H9 (cell line): ENCODE measurements around the gene BMP3. TPM values are rescaled to one million over a fixed set of nuclear protein-coding genes. Genes with fewer than 3 reads are reported as not detected.

ENCODE experiments used
- DNase-seq: peaks from one replicate; pipeline ENCODE4 v3.0.0-alpha.2; 2017
- H2AFZ ChIP-seq: one replicate; pipeline ENCODE4 v1.6.1; 2013; ENCODE audit warnings: mild to moderate bottlenecking, low read length, control low read depth, moderate library complexity
- H2AK5ac ChIP-seq: 2 replicates; pipeline ENCODE4 v1.6.1; 2013; ENCODE audit warnings: low read length, control low read depth, mixed read lengths; ENCODE audit not compliant: insufficient read length
- H2BK120ac ChIP-seq: one replicate; pipeline ENCODE4 v1.6.1; 2013; ENCODE audit warnings: low read depth, mild to moderate bottlenecking, low read length, control low read depth, inconsistent platforms; ENCODE audit not compliant: poor library complexity, severe bottlenecking
- H2BK12ac ChIP-seq: 2 replicates; pipeline ENCODE4 v1.6.1; 2013; ENCODE audit warnings: low read length, control low read depth, mixed read lengths, low read depth; ENCODE audit not compliant: insufficient read length
- H2BK15ac ChIP-seq: 2 replicates; pipeline ENCODE4 v1.6.1; 2013; ENCODE audit warnings: low read depth, low read length, control low read depth
- H2BK20ac ChIP-seq: one replicate; pipeline ENCODE4 v1.6.1; 2013; ENCODE audit warnings: low read depth, mild to moderate bottlenecking, low read length, control low read depth, inconsistent platforms; ENCODE audit not compliant: poor library complexity, severe bottlenecking
- H2BK5ac ChIP-seq: 2 replicates; pipeline ENCODE4 v1.6.1; 2013; ENCODE audit warnings: low read length, control low read depth, mixed read lengths; ENCODE audit not compliant: insufficient read length
- H3K14ac ChIP-seq: 2 replicates; pipeline ENCODE4 v1.6.1; 2013; ENCODE audit warnings: low read length, control low read depth; ENCODE audit not compliant: insufficient read depth
- H3K18ac ChIP-seq: 2 replicates; pipeline ENCODE4 v1.6.1; 2013; ENCODE audit warnings: low read depth, mild to moderate bottlenecking, mixed read lengths, low read length, control low read depth; ENCODE audit not compliant: insufficient read length
- H3K23ac ChIP-seq: 2 replicates; pipeline ENCODE4 v1.6.1; 2013; ENCODE audit warnings: low read length, control low read depth, mixed read lengths, low read depth; ENCODE audit not compliant: insufficient read length
- H3K23me2 ChIP-seq: 2 replicates; pipeline ENCODE4 v1.6.1; 2013; ENCODE audit warnings: low read depth, mild to moderate bottlenecking, mixed read lengths, low read length, control low read depth; ENCODE audit not compliant: insufficient read length, poor library complexity, severe bottlenecking
- H3K27ac ChIP-seq: 2 replicates; pipeline ENCODE4 v1.5.1; 2013; ENCODE audit warnings: low read length, control low read depth, mixed read lengths, low read depth; ENCODE audit not compliant: insufficient read length
- H3K27me3 ChIP-seq: 2 replicates; pipeline ENCODE4 v1.6.1; 2013; ENCODE audit warnings: low read length, control low read depth, inconsistent platforms; ENCODE audit not compliant: insufficient read depth
- H3K4ac ChIP-seq: 2 replicates; pipeline ENCODE4 v1.6.1; 2013; ENCODE audit warnings: low read depth, mild to moderate bottlenecking, control low read depth, inconsistent platforms, low read length, moderate library complexity
- H3K4me1 ChIP-seq: 2 replicates; pipeline ENCODE4 v1.6.1; 2013; ENCODE audit warnings: low read length, control low read depth, inconsistent platforms; ENCODE audit not compliant: insufficient read depth
- H3K4me2 ChIP-seq: 2 replicates; pipeline ENCODE4 v1.6.1; 2013; ENCODE audit warnings: low read length, control low read depth, mixed read lengths; ENCODE audit not compliant: insufficient read length, insufficient read depth
- H3K56ac ChIP-seq: 2 replicates; pipeline ENCODE4 v1.6.1; 2013; ENCODE audit warnings: low read depth, mild to moderate bottlenecking, mixed read lengths, low read length, control low read depth; ENCODE audit not compliant: insufficient read length
- H3K79me1 ChIP-seq: 2 replicates; pipeline ENCODE4 v1.6.1; 2013; ENCODE audit warnings: low read depth, mild to moderate bottlenecking, moderate library complexity, low read length, control low read depth, inconsistent platforms; ENCODE audit not compliant: insufficient read depth, poor library complexity, severe bottlenecking
- H3K79me2 ChIP-seq: 2 replicates; pipeline ENCODE4 v1.6.1; 2013; ENCODE audit warnings: low read length, control low read depth, inconsistent platforms; ENCODE audit not compliant: insufficient read depth
- H3K9ac ChIP-seq: 2 replicates; pipeline ENCODE4 v1.6.1; 2013; ENCODE audit warnings: low read length, control low read depth, mixed read lengths; ENCODE audit not compliant: insufficient read length; ENCODE audit errors: extremely low read depth
- H3K9me3 ChIP-seq: one replicate; pipeline ENCODE4 v1.6.1; 2013; ENCODE audit warnings: low read depth, low read length, inconsistent platforms; ENCODE audit not compliant: control insufficient read depth
- H3T11ph ChIP-seq: one replicate; pipeline ENCODE4 v1.6.1; 2013; ENCODE audit warnings: mild to moderate bottlenecking, low read length, control low read depth, inconsistent platforms
- H4K20me1 ChIP-seq: one replicate; pipeline ENCODE4 v1.6.1; 2013; ENCODE audit not compliant: control insufficient read depth, insufficient read length, insufficient read depth
- H4K5ac ChIP-seq: 2 replicates; pipeline ENCODE4 v1.6.1; 2013; ENCODE audit warnings: low read depth, mild to moderate bottlenecking, mixed read lengths, low read length, control low read depth; ENCODE audit not compliant: insufficient read length
- H4K8ac ChIP-seq: replicated peaks from 2 replicates; pipeline ENCODE4 v1.6.1; 2013; ENCODE audit warnings: low read length, control low read depth, mixed read lengths, low read depth; ENCODE audit not compliant: insufficient read length
- H4K91ac ChIP-seq: 2 replicates; pipeline ENCODE4 v1.6.1; 2013; ENCODE audit warnings: low read depth, mild to moderate bottlenecking, moderate library complexity, mixed read lengths, low read length, control low read depth; ENCODE audit not compliant: insufficient read length
- H3K27ac Mint-ChIP-seq, 3 experiments: 2 replicates in 2 of 3; 3 replicates in 1 of 3; pipeline ENCODE4 v1.8.0; 2020 to 2021; ENCODE audit warnings: mixed read lengths in 3 of 3, mild to moderate bottlenecking in 1 of 3, moderate library complexity in 1 of 3
- H3K27me3 Mint-ChIP-seq: 2 replicates; pipeline ENCODE4 v1.8.0; 2021; ENCODE audit warnings: low read depth, mild to moderate bottlenecking, moderate library complexity, mixed read lengths
- H3K36me3 Mint-ChIP-seq, 3 experiments: 2 replicates in 2 of 3; 3 replicates in 1 of 3; pipeline ENCODE4 v1.8.0; 2020 to 2021; ENCODE audit warnings: low read depth in 3 of 3, mixed read lengths in 3 of 3; ENCODE audit not compliant: insufficient read depth in 1 of 3
- H3K4me1 Mint-ChIP-seq, 2 experiments: 2 replicates each; pipeline ENCODE4 v1.8.0; 2020; ENCODE audit warnings: mixed read lengths in 2 of 2
- H3K4me3 Mint-ChIP-seq, 2 experiments: 2 replicates in 1 of 2; 3 replicates in 1 of 2; pipeline ENCODE4 v1.8.0; 2020 to 2021; ENCODE audit warnings: mild to moderate bottlenecking in 2 of 2, mixed read lengths in 2 of 2, moderate library complexity in 1 of 2
- H3K9me3 Mint-ChIP-seq, 2 experiments: 2 replicates in 1 of 2; 3 replicates in 1 of 2; pipeline ENCODE4 v1.8.0; 2020; ENCODE audit warnings: mild to moderate bottlenecking in 2 of 2, mixed read lengths in 2 of 2, moderate library complexity in 1 of 2
- CTCF ChIP-seq: fragments of 200-600 bp; sonication (generic); conservative IDR thresholded peaks from 3 replicates; pipeline ENCODE4 v1.8.0; 2021; ENCODE audit warnings: antibody characterized with exemption, mild to moderate bottlenecking
- WGBS: extraction: QIAGEN DNeasy Blood & Tissue Kit; methylation state at CpG from one replicate; pipeline ENCODE4 v1.1.7; 2013; ENCODE audit warnings: missing lambda C conversion rate, low lambda C conversion rate, mixed read lengths; ENCODE audit not compliant: insufficient read length; ENCODE audit errors: extremely low coverage; 5-methylcytosine and 5-hydroxymethylcytosine counted together
- total RNA-seq: library from RNA; stranded (reverse); gene quantifications from 2 replicates; pipeline ENCODE4 v1.2.1, GENCODE V29; 2021

The BMP3 gene
- total RNA-seq, 1 experiment from 2014 or later: not detected

- Histone ChIP-seq H3K9me3 (no peaks in the 10 kb centered on the region), H2BK20ac (no peak overlapping the region), H4K91ac (no peak overlapping the region), H4K20me1 (no peaks in the 10 kb centered on the region), H3K56ac (no peak overlapping the region), H3K23me2 (no peaks in the 10 kb centered on the region), H2BK5ac (no peak overlapping the region), H3K9ac (no peak overlapping the region), H4K5ac (no peak overlapping the region), H3K18ac (no peak overlapping the region), H2AK5ac (no peak overlapping the region), H2BK12ac (no peak overlapping the region), H3K79me2 (no peaks in the 10 kb centered on the region), H2AFZ (no peak overlapping the region), H3K4me1 (no peaks in the 10 kb centered on the region), H3K4ac (no peak overlapping the region), H2BK15ac (no peak overlapping the region), H2BK120ac (no peak overlapping the region), H3K27ac (no peak overlapping the region), H3K4me2 (no peak overlapping the region), H3K23ac (no peak overlapping the region), H3T11ph (no peak overlapping the region), H3K27me3 (no peaks in the 10 kb centered on the region), H3K14ac (no peak overlapping the region), H4K8ac (no peak overlapping the region), H3K79me1 (no peaks in the 10 kb centered on the region)
- no peak for DNase-seq
- Mint-ChIP-seq H3K36me3 (no peaks in the 10 kb centered on the region), H3K27me3 (peaks cover 20% of the 10 kb centered on the region), H3K9me3 (no peaks in the 10 kb centered on the region), H3K4me1 (peaks cover 0 to 3% of the 10 kb centered on the region in 2 experiments; a peak in 1 of 4 replicates), H3K4me3 (no peak overlapping the region), H3K27ac (no peak overlapping the region)
- no peak for TF ChIP-seq CTCF
- WGBS: no CpG with 5 or more reads among the region's 5 CpGs
Observed at GRCh38 chr4:81042578-81043365, 12.3 kb downstream of the BMP3 start.
